Measurements from ENCODE around the gene RALGAPA2. TPM values are rescaled to one million over a fixed set of nuclear protein-coding genes. Genes with fewer than 3 reads are reported as not detected.

RALGAPA2 gene
- total and polyA plus RNA-seq, 2 experiments from 2014 or later: 13.1 to 43.4 TPM

- TF ChIP-seq ETS1 (IDR thresholded peaks at IDR 0.05): no peak
Measured at GRCh38 chr20:20719411-20719810, 7.0 kb upstream of the RALGAPA2 start (continued).

- peaks cover 11% of the 10 kb centered on the region; the same call in 1 of the 2 replicates for H4K20me1 ChIP-seq (replicated peaks; ENCODE audit: insufficient read depth)
- H3K27me3 Mint-ChIP-seq (ENCODE audit: insufficient read depth, low read depth, poor library complexity): peaks cover 3% of the 10 kb centered on the region
- peaks cover 9% of the 10 kb centered on the region for H3K4me1 ChIP-seq (ENCODE audit: insufficient read depth)
- no peaks in the 10 kb centered on the region; the same call in 2 of the 3 replicates for H3K9me3 Mint-ChIP-seq
- peak overlapping the region; percentile 68; the same call in 1 of the 2 replicates for H3K27ac ChIP-seq (ENCODE audit: low read depth)
- no peak for DNase-seq (ENCODE audit: low spot score)
- no peaks in the 10 kb centered on the region for H3K36me3 ChIP-seq (ENCODE audit: insufficient read depth)
- peak overlapping the region; percentile 76 for H3K4me3 ChIP-seq
- H3K4me3 Mint-ChIP-seq: peak overlapping the region; percentile 75
- H3K27ac Mint-ChIP-seq: peak overlapping the region; percentile 91
- H3K4me2 ChIP-seq: peak overlapping the region; percentile 80
- peak overlapping the region; percentile 87 for H2AFZ ChIP-seq
- peak; percentile 19 for ATAC-seq
- no peaks in the 10 kb centered on the region for H3F3A ChIP-seq (replicated peaks; ENCODE audit: low read depth)
- H3K36me3 Mint-ChIP-seq (ENCODE audit: low read depth): no peaks in the 10 kb centered on the region
- H3K4me1 Mint-ChIP-seq: peaks cover 17% of the 10 kb centered on the region
- H3K27me3 ChIP-seq (ENCODE audit: insufficient read depth): no peaks in the 10 kb centered on the region
- TF ChIP-seq POLR2AphosphoS5 (IDR thresholded peaks at IDR 0.05; ENCODE audit: low read depth) (no peak), NANOG (IDR thresholded peaks at IDR 0.05; ENCODE audit: borderline replicate concordance) (no peak), STAT1 (IDR thresholded peaks at IDR 0.05; ENCODE audit: unreplicated experiment) (no peak), ZNF462 (CRISPR knock-in tag; IDR thresholded peaks at IDR 0.05) (no peak), ETS1 (IDR thresholded peaks at IDR 0.05) (no peak), EZH2 (IDR thresholded peaks at IDR 0.05; ENCODE audit: low read depth, unreplicated experiment) (no peak), ZNF114 (CRISPR knock-in tag; IDR thresholded peaks at IDR 0.05) (no peak), EZH2phosphoT487 (IDR thresholded peaks at IDR 0.05; ENCODE audit: unreplicated experiment) (no peak), CTCF (conservative IDR thresholded peaks at IDR 0.05; ENCODE audit: low read depth in 2 of 2) (no peak), REST (IDR thresholded peaks at IDR 0.05; ENCODE audit: unreplicated experiment) (no peak), JUNB (IDR thresholded peaks at IDR 0.05; ENCODE audit: unreplicated experiment) (no peak)
- H3K9me2 ChIP-seq (ENCODE audit: insufficient read depth): no peaks in the 10 kb centered on the region
- H3K79me2 ChIP-seq (replicated peaks; ENCODE audit: insufficient read depth): peaks cover 36% of the 10 kb centered on the region
Measured at GRCh38 chr20:20713244-20713765, 861 bp upstream of the RALGAPA2 start.
